NCI-H2107 treated with DMSO at 0.1 percent for 48 hours (cell line): ENCODE measurements around the gene PLCXD3.

Source experiments
- DNase-seq: peaks from one replicate; lab custom pipeline; 2025; ENCODE audit not compliant: unreplicated experiment; lab: John Stamatoyannopoulos, UW

Gene PLCXD3

GRCh38 chr5:41415242-41415641 is 95.2 kb downstream of the PLCXD3 start:
- DNase-seq, result no peak

DNA sequence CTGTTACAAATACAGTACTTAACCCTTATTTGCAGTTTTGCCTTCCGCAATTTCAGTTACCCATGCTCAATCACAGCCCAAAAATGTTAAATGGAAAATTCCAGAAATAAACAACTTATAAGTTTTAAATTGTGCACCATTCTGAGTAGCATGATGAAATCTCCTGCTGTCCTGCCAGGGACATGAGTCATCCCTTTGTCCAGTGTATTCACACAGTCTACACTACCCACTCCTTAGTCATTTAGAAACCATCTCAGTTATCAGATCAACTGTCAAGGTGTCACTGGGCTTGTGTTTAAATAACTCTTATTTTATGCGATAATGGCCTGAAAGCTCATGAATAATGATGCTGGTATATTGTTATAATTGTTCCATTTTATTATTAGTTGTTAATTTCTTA is 95.8 kb downstream of the PLCXD3 start:
- DNase-seq, result no peak

- DNase-seq, result no peak
Observed at GRCh38 chr5:41413074-41413473, 97.3 kb downstream of the PLCXD3 start.

- DNase-seq, result no peak
Observed at GRCh38 chr5:41412496-41412895, 97.9 kb downstream of the PLCXD3 start.

DNA sequence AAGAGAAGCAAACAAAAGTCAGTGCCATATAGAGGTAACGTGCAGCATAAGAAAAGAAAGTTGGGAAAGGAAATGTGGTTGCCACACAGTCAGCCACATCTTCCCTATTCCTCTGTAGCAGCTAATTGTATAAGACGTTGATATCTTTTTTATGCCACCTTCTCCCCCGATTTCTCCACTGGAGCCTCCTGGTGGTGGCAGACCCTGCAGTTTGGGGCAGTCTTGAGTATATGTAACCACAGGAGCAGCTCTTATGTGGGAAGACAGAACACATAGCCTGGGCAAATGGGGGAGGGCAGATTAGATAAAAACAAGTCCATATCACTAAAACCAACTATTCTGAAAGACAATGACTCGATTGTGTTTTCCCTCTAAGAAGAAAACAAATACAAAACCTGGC is 99.7 kb downstream of the PLCXD3 start:
- no peak for DNase-seq

DNA sequence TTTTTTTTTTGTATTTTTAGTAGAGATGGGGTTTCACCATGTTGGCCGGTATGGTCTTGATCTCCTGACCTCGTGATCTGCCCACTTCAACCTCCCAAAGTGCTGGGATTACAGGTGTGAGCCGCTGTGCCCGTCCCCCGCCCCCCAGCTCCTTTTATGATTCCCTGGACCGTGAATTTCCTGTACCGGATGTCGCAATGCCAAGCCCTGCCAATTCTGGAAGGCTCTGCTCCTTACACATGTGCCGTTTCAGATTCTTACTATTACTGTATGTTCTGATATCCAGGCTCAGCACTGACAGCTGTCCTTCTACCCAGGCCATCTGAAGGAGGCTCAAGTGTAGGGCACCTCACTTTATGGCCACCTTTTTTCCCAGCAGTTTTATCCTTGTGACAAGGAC is 100.1 kb downstream of the PLCXD3 start:
- no peak for DNase-seq

DNA sequence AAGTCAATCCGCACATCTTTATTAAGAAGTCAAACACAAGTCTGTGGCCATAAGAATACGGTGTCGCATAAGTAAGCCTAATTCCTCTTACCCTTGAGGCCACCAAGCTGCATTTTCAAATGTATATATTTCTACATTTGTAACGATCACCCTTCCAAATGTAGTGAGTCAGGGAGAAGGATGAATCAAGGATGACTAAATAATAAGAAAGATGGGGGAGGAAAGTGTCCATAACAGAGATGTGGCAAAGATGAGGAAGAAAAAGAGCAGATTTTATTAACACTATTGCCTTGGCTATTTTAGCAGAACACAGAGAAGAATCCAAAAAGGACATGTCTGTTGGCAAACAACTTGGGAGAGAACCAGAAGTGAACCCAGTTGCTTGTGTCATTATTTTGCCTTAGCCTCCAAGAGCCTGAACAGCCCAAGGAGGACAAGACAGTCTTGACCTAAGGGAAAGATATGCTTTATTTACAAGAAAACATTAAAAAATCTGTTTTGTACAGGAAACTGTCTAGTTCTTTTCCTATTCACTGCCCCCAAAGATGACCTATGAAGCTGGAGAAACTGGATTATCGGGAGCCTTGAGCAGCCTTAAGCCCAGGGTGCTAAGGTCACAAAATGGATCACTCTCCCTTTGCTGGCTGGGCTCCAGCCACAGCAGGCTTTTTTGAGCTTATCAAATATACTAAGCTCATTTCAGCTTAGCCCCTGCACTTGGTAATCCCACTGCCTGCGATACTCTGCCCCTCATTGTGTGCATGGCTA is 101.5 kb downstream of the PLCXD3 start:
- no peak for DNase-seq

DNA sequence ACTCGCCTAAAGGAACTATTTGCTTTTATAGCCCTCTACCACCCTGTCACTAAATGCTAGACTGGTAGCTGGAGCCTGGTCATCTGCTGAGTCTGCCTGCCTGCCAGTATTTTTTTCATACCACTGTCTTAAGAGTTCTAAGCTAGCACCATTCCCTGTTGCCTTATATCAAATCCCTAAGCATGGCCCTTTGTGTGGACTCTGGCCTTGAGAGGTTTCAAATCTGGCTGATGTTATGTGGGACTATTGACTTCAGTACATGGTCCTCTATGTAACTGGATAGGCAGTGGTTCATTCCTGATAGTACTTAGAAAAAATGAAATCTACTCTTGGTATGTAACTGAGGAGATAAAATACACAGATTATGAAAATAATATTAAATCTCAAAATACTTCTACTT is 103.5 kb downstream of the PLCXD3 start:
- DNase-seq, result no peak

- no peak for DNase-seq
Observed at GRCh38 chr5:41406424-41406823, 104.0 kb downstream of the PLCXD3 start.

DNA sequence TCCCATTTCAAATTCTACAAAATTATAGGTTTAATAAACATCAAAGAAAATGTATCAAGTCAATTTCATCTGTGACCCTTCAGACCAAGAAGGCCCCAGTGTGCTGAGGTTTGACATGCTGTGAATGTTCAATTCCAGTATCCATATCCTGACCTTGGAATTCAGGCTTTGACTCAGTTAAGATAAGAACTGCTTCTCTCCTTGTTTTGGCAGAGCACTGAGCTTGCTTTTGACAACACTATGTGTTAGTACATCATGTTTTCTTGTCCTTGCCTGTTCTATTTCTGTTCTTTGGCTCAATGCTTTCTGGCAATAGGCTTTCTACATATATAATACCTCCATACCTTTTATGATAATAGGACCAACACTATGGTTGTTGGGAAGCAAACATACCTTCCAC is 105.6 kb downstream of the PLCXD3 start:
- DNase-seq, result no peak

DNA sequence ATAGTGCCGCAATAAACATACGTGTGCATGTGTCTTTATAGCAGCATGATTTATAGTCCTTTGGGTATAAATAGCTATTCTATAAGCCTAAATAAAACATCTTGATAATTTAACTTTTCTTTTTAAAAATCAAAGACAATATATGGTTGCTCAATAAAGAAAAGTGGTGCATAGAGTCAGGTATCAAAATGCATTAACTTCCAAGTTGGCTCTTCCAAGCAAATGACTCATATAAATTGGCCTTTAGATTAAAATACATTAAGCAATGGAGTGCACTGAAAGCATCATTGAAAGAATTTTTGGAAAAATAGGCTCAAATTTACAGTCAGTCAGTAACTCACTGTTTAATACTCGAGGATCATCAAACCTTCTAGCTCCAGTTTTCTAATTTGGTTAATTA is 106.6 kb downstream of the PLCXD3 start:
- no peak for DNase-seq

DNA sequence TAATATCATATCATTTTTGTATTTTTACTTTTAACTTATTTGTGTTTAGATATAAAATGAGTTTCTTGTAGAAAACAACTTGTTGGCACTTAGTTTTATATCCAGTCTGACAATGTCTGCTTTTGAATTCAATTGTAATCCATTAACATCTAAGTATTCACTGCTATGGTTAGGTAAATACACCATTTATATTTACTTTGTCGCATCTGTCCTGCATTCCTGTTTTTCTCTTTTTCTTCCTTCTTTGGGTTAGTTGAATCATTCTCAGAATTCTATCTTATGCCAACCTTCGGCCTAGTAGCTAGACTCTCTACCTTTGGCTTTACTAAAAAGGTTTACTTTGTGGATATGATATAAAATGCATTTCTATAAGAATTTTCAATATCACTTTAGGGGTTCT is 107.6 kb downstream of the PLCXD3 start:
- no peak for DNase-seq

DNA sequence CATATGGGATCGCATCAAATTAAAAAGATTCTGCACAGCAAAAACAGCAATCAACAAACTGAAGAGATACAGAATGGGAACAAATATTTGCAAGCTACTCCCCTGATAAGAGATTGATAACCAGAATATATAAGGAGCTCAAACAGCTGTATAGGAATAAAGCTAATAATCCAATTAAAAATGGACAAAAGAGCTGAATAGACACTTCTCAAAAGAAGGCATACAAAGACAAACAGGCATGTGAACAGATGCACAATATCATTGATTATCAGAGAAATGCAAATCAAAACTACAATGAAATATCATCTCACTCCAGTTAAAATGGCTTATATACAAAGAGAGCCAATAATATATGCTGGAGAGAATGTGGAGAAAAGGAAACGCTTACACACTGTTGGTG is 110.6 kb downstream of the PLCXD3 start:
- no peak for DNase-seq

DNA sequence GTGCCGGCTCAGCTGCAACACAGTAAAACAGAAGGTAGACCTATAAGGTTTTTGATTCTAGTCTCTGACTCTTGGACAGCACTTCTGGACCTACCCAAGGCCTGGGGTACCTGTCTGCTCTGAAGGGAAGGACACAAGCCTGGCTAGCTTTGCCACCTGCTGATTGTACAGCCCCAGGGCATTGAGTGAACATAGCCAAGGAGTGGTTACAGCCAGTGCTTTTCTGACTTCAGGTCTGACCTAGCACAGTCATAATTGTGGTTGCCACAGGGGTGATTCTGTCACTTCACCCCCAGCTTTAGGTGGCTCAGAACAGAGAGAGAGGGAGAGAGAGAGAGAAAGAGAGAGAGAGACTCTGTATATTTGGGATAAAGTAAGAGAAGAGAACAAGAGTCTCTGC is 118.4 kb downstream of the PLCXD3 start:
- no peak for DNase-seq

DNA sequence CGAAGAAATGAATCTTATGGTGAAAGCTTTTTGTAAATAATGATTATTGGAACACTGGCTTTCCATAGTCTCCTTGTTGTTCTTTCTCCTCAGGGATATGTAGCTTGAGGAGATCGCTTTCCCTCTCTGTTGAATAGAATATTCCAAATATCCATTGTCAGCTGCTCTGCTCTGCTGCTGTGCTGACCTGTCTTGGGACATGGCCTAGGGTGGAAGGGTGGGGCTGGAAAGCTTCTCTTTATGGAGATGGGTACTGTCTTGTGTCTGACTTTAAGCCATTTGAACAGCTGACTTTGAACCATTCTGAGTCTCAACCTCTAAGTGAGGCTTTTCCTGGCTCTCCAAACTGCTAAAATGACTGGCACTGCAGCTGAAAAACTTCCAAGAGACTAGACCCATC is 135.8 kb downstream of the PLCXD3 start:
- no peak for DNase-seq

GRCh38 chr5:41373230-41373629 is 137.2 kb downstream of the PLCXD3 start:
- no peak for DNase-seq

GRCh38 chr5:41371738-41372137 is 138.7 kb downstream of the PLCXD3 start:
- DNase-seq, result no peak

- no peak for DNase-seq
Observed at GRCh38 chr5:41370482-41370881, 139.9 kb downstream of the PLCXD3 start.

DNA sequence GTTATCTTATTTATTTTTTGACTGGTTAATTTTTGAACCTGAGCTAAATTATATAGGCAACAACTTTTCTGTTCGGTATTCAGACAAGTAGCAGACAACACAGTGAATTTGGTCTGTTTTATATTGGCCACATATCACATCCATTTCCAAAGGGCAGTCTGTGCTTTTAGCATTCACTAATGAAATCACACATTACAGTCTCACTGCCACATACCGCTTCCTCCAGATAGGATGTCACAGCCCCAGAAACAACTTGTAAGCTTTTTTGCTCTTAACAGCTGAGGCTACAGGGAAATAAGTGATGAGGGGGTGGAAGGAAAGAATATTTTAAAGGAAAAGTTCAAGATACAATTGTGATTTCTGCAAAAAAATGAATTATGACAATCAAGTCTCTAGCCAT is 140.6 kb downstream of the PLCXD3 start:
- no peak for DNase-seq

GRCh38 chr5:41368158-41368557 is 142.2 kb downstream of the PLCXD3 start:
- DNase-seq, result no peak

GRCh38 chr5:41365369-41365768 is 145.0 kb downstream of the PLCXD3 start:
- no peak for DNase-seq

- no peak for DNase-seq
Observed at GRCh38 chr5:41364346-41364745, 146.1 kb downstream of the PLCXD3 start.

DNA sequence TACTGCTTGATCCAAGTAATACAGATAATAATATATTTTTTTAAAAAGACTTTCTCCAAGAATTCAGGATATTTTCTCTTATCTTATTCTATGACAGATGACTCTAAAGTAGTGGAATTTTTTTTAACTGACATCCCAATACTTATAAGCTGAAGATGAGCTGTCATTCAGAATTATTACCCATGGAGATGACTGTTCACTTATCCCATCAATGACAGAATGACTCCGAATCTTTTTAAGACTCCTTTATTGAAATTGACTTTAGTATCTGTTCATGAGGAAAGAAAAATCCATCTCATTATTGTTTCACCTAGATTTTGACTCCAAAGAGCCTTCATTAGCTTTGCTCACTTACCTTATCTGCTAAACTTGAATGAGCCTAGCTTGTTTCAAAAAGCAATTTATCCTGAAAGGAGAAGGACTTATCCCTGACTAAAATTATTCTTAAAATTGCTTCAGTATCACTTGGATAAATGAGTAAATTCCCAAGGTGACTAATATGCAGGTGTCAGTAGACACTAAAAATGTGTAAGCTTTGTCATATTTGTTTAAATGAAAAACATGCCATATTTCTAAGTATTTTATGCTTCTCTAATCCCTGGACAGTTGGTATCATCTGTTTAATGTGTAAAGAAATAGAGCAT is 146.9 kb downstream of the PLCXD3 start:
- DNase-seq, result no peak
